Neutrophil (primary cell): ENCODE results near the gene KCNH1.

Experiments
- H3K27ac ChIP-seq: fragments of 200-600 bp; sonication (generic); 2 replicates; pipeline ENCODE4 v1.5.1; 2016; ENCODE audit warnings: mild to moderate bottlenecking, moderate library complexity
- H3K27me3 ChIP-seq: fragments of 200-600 bp; sonication (generic); 2 replicates; pipeline ENCODE4 v1.6.0; 2016; ENCODE audit warnings: mild to moderate bottlenecking
- H3K36me3 ChIP-seq: fragments of 200-600 bp; sonication (generic); 2 replicates; pipeline ENCODE4 v1.5.1; 2017
- H3K4me1 ChIP-seq, 2 experiments: fragments of 200-600 bp in 1 of 2; sonication (generic) in 1 of 2; 1 replicate in 1 of 2; 2 replicates in 1 of 2; pipeline versions ENCODE4 v1.5.1 to v1.6.1; 2013 to 2016; ENCODE audit warnings: low read depth in 1 of 2, low read length in 1 of 2, mild to moderate bottlenecking in 1 of 2, moderate library complexity in 1 of 2; ENCODE audit not compliant: control insufficient read depth in 1 of 2, insufficient read depth in 1 of 2
- H3K4me3 ChIP-seq, 2 experiments: fragments of 200-600 bp in 1 of 2; sonication (generic) in 1 of 2; 1 replicate in 1 of 2; 2 replicates in 1 of 2; pipeline ENCODE4 v1.5.1; 2013 to 2016; ENCODE audit warnings: low read depth in 1 of 2, low read length in 1 of 2, mild to moderate bottlenecking in 1 of 2, moderate library complexity in 1 of 2
- H3K9me3 ChIP-seq: fragments of 200-600 bp; sonication (generic); 2 replicates; pipeline ENCODE4 v1.5.1; 2016
- TF ChIP-seq, protein P1 (sequence below): fragments of 200-600 bp; sonication (generic); IDR thresholded peaks from 2 replicates; pipeline ENCODE4 v1.5.1; 2016; ENCODE audit warnings: antibody characterized with exemption

KCNH1 gene

DNA sequence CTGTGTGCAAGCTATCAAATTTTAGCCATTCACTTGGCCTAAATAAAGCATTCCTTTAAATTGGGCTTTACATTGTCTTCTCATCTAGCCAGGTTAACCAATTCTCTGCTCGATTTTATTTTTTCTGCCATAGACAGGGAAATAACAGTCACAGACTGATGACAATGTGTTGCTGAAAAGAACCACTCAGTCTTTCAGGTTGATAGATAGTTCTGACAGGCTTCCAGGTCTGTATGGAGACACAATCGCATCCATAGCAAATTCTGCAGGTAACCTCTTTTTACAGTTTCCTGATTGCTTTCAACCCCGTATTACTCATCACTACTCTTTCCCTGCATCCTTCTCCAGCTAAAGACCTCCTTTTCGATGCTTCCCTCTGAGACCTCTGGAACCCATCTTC, 198.0 kb downstream of the KCNH1 start:
- TF ChIP-seq, protein P1, sequence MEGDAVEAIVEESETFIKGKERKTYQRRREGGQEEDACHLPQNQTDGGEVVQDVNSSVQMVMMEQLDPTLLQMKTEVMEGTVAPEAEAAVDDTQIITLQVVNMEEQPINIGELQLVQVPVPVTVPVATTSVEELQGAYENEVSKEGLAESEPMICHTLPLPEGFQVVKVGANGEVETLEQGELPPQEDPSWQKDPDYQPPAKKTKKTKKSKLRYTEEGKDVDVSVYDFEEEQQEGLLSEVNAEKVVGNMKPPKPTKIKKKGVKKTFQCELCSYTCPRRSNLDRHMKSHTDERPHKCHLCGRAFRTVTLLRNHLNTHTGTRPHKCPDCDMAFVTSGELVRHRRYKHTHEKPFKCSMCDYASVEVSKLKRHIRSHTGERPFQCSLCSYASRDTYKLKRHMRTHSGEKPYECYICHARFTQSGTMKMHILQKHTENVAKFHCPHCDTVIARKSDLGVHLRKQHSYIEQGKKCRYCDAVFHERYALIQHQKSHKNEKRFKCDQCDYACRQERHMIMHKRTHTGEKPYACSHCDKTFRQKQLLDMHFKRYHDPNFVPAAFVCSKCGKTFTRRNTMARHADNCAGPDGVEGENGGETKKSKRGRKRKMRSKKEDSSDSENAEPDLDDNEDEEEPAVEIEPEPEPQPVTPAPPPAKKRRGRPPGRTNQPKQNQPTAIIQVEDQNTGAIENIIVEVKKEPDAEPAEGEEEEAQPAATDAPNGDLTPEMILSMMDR = no peak
- no peak overlapping the region for H3K27ac ChIP-seq

DNA sequence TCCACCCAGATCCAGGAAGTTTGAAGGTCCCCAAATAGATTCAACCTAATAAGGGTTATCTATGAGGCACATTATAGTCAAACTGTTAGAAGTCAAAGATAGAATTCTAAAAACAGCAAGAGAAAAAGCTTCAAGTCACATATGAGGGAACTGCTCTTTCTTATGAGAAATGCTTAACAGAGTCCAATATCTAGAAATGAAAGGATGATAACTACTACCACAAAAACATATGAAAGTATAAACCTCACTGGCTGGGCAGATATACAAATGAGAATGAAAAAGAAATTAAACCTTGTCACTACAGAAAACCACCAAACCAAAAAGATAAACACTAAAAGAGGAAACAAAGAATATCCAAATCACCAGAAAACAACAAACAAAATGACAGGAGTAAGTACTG, 201.8 kb downstream of the KCNH1 start:
- Histone ChIP-seq H3K27me3 (no peaks in the 10 kb centered on the region), H3K4me3 (no peak overlapping the region), H3K36me3 (no peaks in the 10 kb centered on the region), H3K9me3 (no peaks in the 10 kb centered on the region), H3K27ac (no peak overlapping the region), H3K4me1 (no peaks in the 10 kb centered on the region)
- TF ChIP-seq, protein P1 = no peak

More for the DNA sequence above, 198.0 kb downstream of the KCNH1 start:
- Histone ChIP-seq H3K27me3 (no peaks in the 10 kb centered on the region), H3K4me3 (no peak overlapping the region), H3K4me1 (no peaks in the 10 kb centered on the region), H3K36me3 (no peaks in the 10 kb centered on the region), H3K9me3 (no peaks in the 10 kb centered on the region)

DNA sequence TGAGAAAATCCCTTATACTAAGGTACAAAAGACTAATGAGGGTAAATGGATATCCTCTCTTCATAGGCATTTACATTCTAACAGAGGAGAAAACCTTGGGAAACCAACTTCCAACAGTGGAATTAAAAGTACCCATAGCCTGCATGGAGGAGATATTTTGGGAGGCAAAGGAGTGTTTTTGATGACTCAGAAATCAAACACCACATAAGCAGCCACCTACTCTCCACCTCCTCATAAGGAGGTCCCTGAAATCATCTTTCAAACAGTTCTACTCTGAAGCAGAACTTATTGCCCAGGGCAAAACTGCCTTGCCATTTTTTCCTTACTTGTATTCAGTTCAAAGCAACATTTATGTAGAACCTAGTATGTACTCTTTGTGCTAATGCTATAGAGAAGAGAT, 211.3 kb downstream of the KCNH1 start:
- TF ChIP-seq, protein P1 = no peak
- no peaks in the 10 kb centered on the region for H3K36me3 ChIP-seq
- no peaks in the 10 kb centered on the region for H3K4me1 ChIP-seq
- no peaks in the 10 kb centered on the region for H3K9me3 ChIP-seq
- no peaks in the 10 kb centered on the region for H3K27me3 ChIP-seq
- H3K27ac ChIP-seq = no peak overlapping the region
- no peak overlapping the region for H3K4me3 ChIP-seq

DNA sequence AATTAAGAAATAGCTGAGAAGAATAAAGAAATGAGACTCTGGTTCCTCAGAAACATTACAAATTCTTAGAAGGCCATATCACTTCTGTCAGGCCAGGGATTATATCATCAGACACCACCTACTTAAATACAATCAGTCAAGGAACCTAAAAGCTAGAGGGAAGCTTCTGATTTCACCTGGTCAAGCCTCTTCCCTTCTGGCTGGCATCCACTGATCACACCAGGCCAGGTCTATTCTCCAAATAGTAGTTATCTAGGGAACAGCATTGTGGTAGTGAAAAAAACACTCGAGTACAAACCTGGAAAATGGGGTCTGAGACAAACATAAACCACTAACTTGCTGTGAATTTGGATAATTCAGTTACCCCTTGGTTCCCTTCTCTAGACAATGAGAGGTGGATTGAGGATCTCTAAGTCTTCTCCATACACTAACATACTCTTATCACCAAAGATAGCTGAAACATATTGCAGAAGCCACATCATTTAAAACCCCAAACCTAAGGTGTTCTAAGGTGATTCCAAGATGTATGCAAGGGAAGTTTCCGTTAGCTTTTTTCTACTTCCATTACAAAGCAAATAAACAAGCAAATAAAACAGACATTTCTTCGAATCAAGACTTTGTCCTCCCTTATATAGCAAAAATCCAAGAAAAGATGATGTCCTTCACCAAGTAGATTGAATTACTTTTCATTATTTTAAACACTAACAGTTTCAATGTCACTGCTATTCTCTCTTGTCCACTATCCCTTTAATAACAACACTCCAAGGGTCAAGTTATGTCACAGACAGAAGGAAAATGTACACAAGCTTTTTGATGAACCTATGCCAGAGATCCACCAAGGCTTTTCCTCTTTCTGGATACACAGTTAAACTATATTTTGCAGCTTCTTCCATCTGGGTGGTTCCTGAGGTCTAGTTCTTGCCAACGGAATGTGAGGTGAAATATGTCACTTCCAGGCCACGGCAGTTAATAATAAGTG, 212.9 kb downstream of the KCNH1 start:
- Histone ChIP-seq H3K4me3 (no peak overlapping the region), H3K27me3 (no peaks in the 10 kb centered on the region), H3K4me1 (no peaks in the 10 kb centered on the region), H3K36me3 (no peaks in the 10 kb centered on the region), H3K9me3 (no peaks in the 10 kb centered on the region), H3K27ac (no peak overlapping the region)
- TF ChIP-seq, protein P1 = no peak

DNA sequence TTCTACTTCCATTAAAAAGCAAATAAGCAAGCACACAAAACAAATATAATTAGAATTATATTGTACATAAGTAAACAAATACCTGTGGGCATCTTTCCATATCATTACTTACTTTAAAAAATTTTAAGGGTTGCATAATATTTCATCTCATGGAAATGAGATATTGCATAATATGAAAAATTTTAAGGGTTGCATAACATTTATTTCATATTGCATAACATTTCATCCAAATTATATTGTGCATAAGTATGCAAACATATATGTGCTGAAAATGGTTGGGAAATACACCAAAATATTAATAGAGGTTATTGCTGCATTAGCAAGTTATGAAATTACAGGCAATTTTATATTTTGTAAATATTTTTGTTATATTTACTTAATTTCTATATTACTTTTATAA, 213.7 kb downstream of the KCNH1 start:
- no peaks in the 10 kb centered on the region for H3K9me3 ChIP-seq
- no peaks in the 10 kb centered on the region for H3K27me3 ChIP-seq
- TF ChIP-seq, protein P1 = no peak
- H3K27ac ChIP-seq = no peak overlapping the region
- H3K4me1 ChIP-seq = no peaks in the 10 kb centered on the region
- no peaks in the 10 kb centered on the region for H3K36me3 ChIP-seq
- no peak overlapping the region for H3K4me3 ChIP-seq
